Measurements from ENCODE around the gene S100A2. TPM values are rescaled to one million over a fixed set of nuclear protein-coding genes. Genes with fewer than 3 reads are reported as not detected.

The S100A2 gene
- total and polyA plus RNA-seq, 2 donors (not counting 1 experiment from before 2014, with no cell fraction given), result 0.19 TPM; not detected in 1

GRCh38 chr1:153553096-153553495 is 12.5 kb downstream of the S100A2 start:
- WGBS (ENCODE audit: insufficient coverage), result 91% methylated on average over 9 of the region's 12 CpGs
- no peaks in the 10 kb centered on the region for H3K9me3 ChIP-seq (ENCODE audit: control extremely low read depth in 1 of 3, control insufficient read depth in 2 of 3, insufficient read depth in 1 of 3, low read length in 2 of 3)
- H3K4me1 ChIP-seq (ENCODE audit: control insufficient read depth in 2 of 2, insufficient read depth in 2 of 2, low read length in 2 of 2), result no peaks in the 10 kb centered on the region
- DNase-seq (no peak), ATAC-seq (ENCODE audit: low read depth) (no peak)
- CTCF ChIA-PET, result interaction anchor here (0.9 to 3.6 kb wide), 4 partner anchors 8 to 43 kb away, joined by 3 to 10 read pairs (median 4); partner anchors contain the start of gene S100A5
- Mint-ChIP-seq H3K27me3 (peaks cover 16% of the 10 kb centered on the region), H3K27ac (no peak overlapping the region), H3K9me3 (ENCODE audit: insufficient read depth) (no peaks in the 10 kb centered on the region), H3K4me1 (peaks cover 2% of the 10 kb centered on the region), H3K4me3 (no peak overlapping the region)
- H3K79me2 ChIP-seq (ENCODE audit: control insufficient read depth, insufficient read depth, low read length), result no peaks in the 10 kb centered on the region
- H3K36me3 ChIP-seq (replicated peaks in 1 of 2; ENCODE audit: control extremely low read depth in 1 of 2, control insufficient read depth in 1 of 2, extremely low read depth in 1 of 2, insufficient read depth in 2 of 2, low read length in 1 of 2), result no peaks in the 10 kb centered on the region
- intact Hi-C loops (cut with micrococcal nuclease), result no loop called here
- no peak overlapping the region for H3K9ac ChIP-seq (ENCODE audit: low read length)
- H3K4me2 ChIP-seq (replicated peaks; ENCODE audit: low read depth, low read length, poor library complexity, severe bottlenecking), result no peak overlapping the region
- no peak overlapping the region for H3K4me3 ChIP-seq (ENCODE audit: control extremely low read depth in 1 of 5, extremely low read depth in 1 of 5, insufficient read depth in 1 of 5, low read depth in 2 of 5, low read length in 4 of 5)
- TF ChIP-seq EZH2 (IDR thresholded peaks at IDR 0.05; ENCODE audit: borderline replicate concordance, insufficient read depth, low read depth, low read length, poor library complexity, severe bottlenecking) (no peak), CTCF (IDR thresholded peaks at IDR 0.05) (no peak)
- H3K27ac ChIP-seq (ENCODE audit: low read length in 2 of 2), result no peak overlapping the region
- POLR2A ChIA-PET, result no interaction called here
- H2AFZ ChIP-seq (ENCODE audit: insufficient read depth, low read depth, low read length, poor library complexity, severe bottlenecking), result no peak overlapping the region
- no peaks in the 10 kb centered on the region for H4K20me1 ChIP-seq (ENCODE audit: control insufficient read depth, insufficient read depth, low read length, poor library complexity, severe bottlenecking)
- peaks cover 0 to 5% (median 0%) of the 10 kb centered on the region in 4 experiments for H3K27me3 ChIP-seq (replicated peaks in 1 of 4; ENCODE audit: control extremely low read depth in 1 of 4, control insufficient read depth in 3 of 4, insufficient read depth in 4 of 4, low read length in 3 of 4)

- no peak overlapping the region for H2AFZ ChIP-seq (ENCODE audit: insufficient read depth, low read depth, low read length, poor library complexity, severe bottlenecking)
- no peaks in the 10 kb centered on the region for H3K79me2 ChIP-seq (ENCODE audit: control insufficient read depth, insufficient read depth, low read length)
- no peaks in the 10 kb centered on the region for H3K9me3 ChIP-seq (ENCODE audit: control extremely low read depth in 1 of 3, control insufficient read depth in 2 of 3, insufficient read depth in 1 of 3, low read length in 2 of 3)
- no peaks in the 10 kb centered on the region for H3K9me3 Mint-ChIP-seq (ENCODE audit: insufficient read depth)
- H3K9ac ChIP-seq (ENCODE audit: low read length), result no peak overlapping the region
- H3K27ac Mint-ChIP-seq, result no peak overlapping the region
- H3K4me2 ChIP-seq (replicated peaks; ENCODE audit: low read depth, low read length, poor library complexity, severe bottlenecking), result no peak overlapping the region
- ATAC-seq (ENCODE audit: low read depth), result no peak
- peaks cover 5% of the 10 kb centered on the region for H3K4me1 Mint-ChIP-seq
- DNase-seq, result no peak
- H3K27ac ChIP-seq (ENCODE audit: low read length in 2 of 2), result no peak overlapping the region
- CTCF ChIA-PET, result interaction anchor here (1.0 to 3.6 kb wide), 6 partner anchors 10 to 145 kb away, joined by 3 to 10 read pairs (median 4); partner anchors contain the start of genes S100A5 and S100A6
- no peaks in the 10 kb centered on the region for H3K4me1 ChIP-seq (ENCODE audit: control insufficient read depth in 2 of 2, insufficient read depth in 2 of 2, low read length in 2 of 2)
- H3K36me3 ChIP-seq (replicated peaks in 1 of 2; ENCODE audit: control extremely low read depth in 1 of 2, control insufficient read depth in 1 of 2, extremely low read depth in 1 of 2, insufficient read depth in 2 of 2, low read length in 1 of 2), result no peaks in the 10 kb centered on the region
- POLR2A ChIA-PET, result no interaction called here
- H3K27me3 ChIP-seq (replicated peaks in 1 of 4; ENCODE audit: control extremely low read depth in 1 of 4, control insufficient read depth in 3 of 4, insufficient read depth in 4 of 4, low read length in 3 of 4), result peaks cover 0 to 5% (median 0%) of the 10 kb centered on the region in 4 experiments
- intact Hi-C loops (cut with micrococcal nuclease), result no loop called here
- no peak overlapping the region for H3K4me3 Mint-ChIP-seq
- H3K27me3 Mint-ChIP-seq, result peaks cover 16% of the 10 kb centered on the region
- WGBS (ENCODE audit: insufficient coverage), result 97% methylated on average over 6 of the region's 8 CpGs
- TF ChIP-seq EZH2 (IDR thresholded peaks at IDR 0.05; ENCODE audit: borderline replicate concordance, insufficient read depth, low read depth, low read length, poor library complexity, severe bottlenecking), result no peak
- no peak for TF ChIP-seq CTCF (IDR thresholded peaks at IDR 0.05)
- H3K4me3 ChIP-seq (ENCODE audit: control extremely low read depth in 1 of 5, extremely low read depth in 1 of 5, insufficient read depth in 1 of 5, low read depth in 2 of 5, low read length in 4 of 5), result no peak overlapping the region
- no peaks in the 10 kb centered on the region for H4K20me1 ChIP-seq (ENCODE audit: control insufficient read depth, insufficient read depth, low read length, poor library complexity, severe bottlenecking)
Observed at GRCh38 chr1:153552335-153552734, 13.3 kb downstream of the S100A2 start.
